Kidney (tissue), 14 donors: Measurements from ENCODE around the gene RNU6-9. TPM values are rescaled to one million over a fixed set of nuclear protein-coding genes. Genes with fewer than 3 reads are reported as not detected.
A peak's percentile ranks its signal among the peaks of the same experiment; 100 is the strongest.

Experiments used
- DNase-seq, 5 donors: peaks; one replicate each; pipeline ENCODE4 v3.0.0-alpha.2; 2013 to 2020
- FAIRE-seq: peaks from 2 replicates; lab custom pipeline; 2012; peaks lifted over from hg19 to GRCh38; lab: Jason Lieb, UNC
- H3K27ac ChIP-seq, 2 donors: one replicate each; pipeline ENCODE4 v1.7.0; 2013; ENCODE audit warnings: low read depth in 2 of 2, low read length in 2 of 2, inconsistent platforms in 1 of 2
- H3K27me3 ChIP-seq: one replicate; pipeline ENCODE4 v1.7.1; 2013; ENCODE audit warnings: low read length, inconsistent platforms; ENCODE audit not compliant: control insufficient read depth, insufficient read depth
- H3K36me3 ChIP-seq, 3 donors: one replicate each; pipeline versions ENCODE4 v1.7.0 to v1.7.1; 2013; ENCODE audit warnings: low read length in 3 of 3, control low read depth in 1 of 3, inconsistent platforms in 1 of 3; ENCODE audit not compliant: insufficient read depth in 3 of 3, control insufficient read depth in 2 of 3
- H3K4me1 ChIP-seq, 3 donors: one replicate each; pipeline versions ENCODE4 v1.7.0 to v1.7.1; 2013; ENCODE audit warnings: low read length in 3 of 3, inconsistent platforms in 1 of 3, low read depth in 1 of 3; ENCODE audit not compliant: control insufficient read depth in 2 of 3, insufficient read depth in 2 of 3
- H3K4me3 ChIP-seq, 3 donors: one replicate each; pipeline versions ENCODE4 v1.7.0 to v1.8.1; 2013; ENCODE audit warnings: low read length in 3 of 3, control low read depth in 1 of 3, inconsistent platforms in 1 of 3
- H3K9ac ChIP-seq, 3 donors: one replicate each; pipeline versions ENCODE4 v1.7.0 to v1.7.1; 2013; ENCODE audit warnings: low read length in 3 of 3, control low read depth in 1 of 3, inconsistent platforms in 1 of 3
- H3K9me3 ChIP-seq, 3 donors: one replicate each; pipeline versions ENCODE4 v1.7.0 to v1.7.1; 2013; ENCODE audit warnings: low read length in 3 of 3, control low read depth in 1 of 3, inconsistent platforms in 1 of 3; ENCODE audit not compliant: control insufficient read depth in 2 of 3, insufficient read depth in 1 of 3
- intact Hi-C: fragments of 100-400 bp; cut with DNase I; formaldehyde crosslinking; loops from one replicate; pipeline ENCODE4 v1.11.1; 2022
- polyA plus RNA-seq: library from polyadenylated mRNA; stranded (reverse); fragments of 350-450 nt; fragmentation: Illumina TruSeq; extraction: RNeasy Lipid Tissue Mini Kit (QIAGEN cat#74804); gene quantifications from one replicate; pipeline ENCODE4 v1.2.3, GENCODE V29; 2014; ENCODE audit warnings: low read depth, low replicate concordance; ENCODE audit not compliant: insufficient read depth
- total RNA-seq: library from RNA; stranded (reverse); fragmentation: NEBNext Ultra II Directional; extraction: Animal tissue kit (Norgen Biotek cat#: 25700); gene quantifications from one replicate; pipeline ENCODE4 v1.2.1, GENCODE V29; 2021
- TF ChIP-seq, protein P1 (sequence below): IDR thresholded peaks from 3 replicates; pipeline ENCODE4 v1.5.1; 2012; ENCODE audit warnings: mild to moderate bottlenecking, moderate library complexity, borderline replicate concordance; ENCODE audit not compliant: insufficient read depth; ENCODE audit errors: extremely low read depth
- donor health status: control.
- donor health status: control.
- donor health status: control.
- donor health status: control.
- donor health status: control.
- donor health status: DM: yes; HTN: yes; CAD: no.
- donor health status: Normal renal cell carcinoma (clear cell type).

The RNU6-9 gene
- total and polyA plus RNA-seq, 2 donors from 2014 or later = not detected

DNA sequence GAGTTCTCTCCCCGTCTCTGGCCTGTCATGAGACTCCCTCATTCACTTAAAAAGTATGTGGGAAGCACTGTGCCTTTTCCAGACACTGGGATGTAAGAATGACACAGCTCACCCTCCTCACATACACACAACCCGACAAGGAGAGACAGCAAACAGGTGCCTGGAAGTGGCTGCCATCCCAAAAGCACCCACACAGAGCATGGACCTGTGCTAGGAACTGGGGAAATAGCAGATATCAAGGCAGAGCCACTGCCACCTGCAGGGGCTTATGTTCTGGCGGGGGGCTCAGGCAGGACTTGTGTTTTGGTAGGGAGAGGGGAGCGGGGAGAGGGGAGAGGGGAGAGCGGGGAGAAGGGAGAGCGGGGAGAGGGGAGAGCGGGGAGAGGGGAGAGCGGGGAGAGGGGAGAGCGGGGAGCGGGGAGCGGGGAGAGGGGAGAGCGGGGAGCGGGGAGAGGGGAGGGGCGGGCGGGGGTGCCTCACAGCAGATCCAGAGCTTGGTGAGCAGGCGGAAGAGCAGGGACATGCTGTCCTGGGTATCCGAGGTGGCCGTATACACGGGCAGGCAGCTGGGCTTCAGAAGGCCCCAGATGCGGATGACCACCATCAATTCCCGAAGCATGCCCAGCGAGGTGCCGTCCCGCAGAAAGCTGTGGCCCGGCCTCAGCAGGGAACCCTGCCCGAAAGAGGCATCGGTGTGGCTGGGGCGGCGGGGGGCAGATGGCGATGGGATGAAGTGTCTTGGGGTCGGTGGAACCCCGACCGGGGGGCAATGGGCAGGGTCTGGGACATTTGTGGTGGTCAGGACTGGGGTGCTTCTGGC lies 21.6 kb upstream of the RNU6-9 start:
- H3K27me3 ChIP-seq = no peaks in the 10 kb centered on the region
- H3K9me3 ChIP-seq = no peaks in the 10 kb centered on the region
- TF ChIP-seq, protein P1, sequence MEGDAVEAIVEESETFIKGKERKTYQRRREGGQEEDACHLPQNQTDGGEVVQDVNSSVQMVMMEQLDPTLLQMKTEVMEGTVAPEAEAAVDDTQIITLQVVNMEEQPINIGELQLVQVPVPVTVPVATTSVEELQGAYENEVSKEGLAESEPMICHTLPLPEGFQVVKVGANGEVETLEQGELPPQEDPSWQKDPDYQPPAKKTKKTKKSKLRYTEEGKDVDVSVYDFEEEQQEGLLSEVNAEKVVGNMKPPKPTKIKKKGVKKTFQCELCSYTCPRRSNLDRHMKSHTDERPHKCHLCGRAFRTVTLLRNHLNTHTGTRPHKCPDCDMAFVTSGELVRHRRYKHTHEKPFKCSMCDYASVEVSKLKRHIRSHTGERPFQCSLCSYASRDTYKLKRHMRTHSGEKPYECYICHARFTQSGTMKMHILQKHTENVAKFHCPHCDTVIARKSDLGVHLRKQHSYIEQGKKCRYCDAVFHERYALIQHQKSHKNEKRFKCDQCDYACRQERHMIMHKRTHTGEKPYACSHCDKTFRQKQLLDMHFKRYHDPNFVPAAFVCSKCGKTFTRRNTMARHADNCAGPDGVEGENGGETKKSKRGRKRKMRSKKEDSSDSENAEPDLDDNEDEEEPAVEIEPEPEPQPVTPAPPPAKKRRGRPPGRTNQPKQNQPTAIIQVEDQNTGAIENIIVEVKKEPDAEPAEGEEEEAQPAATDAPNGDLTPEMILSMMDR = no peak
- peak overlapping the region in 1 of 2 donors; percentile 59 for H3K27ac ChIP-seq
- H3K9ac ChIP-seq = no peak overlapping the region
- H3K36me3 ChIP-seq = peaks cover 0 to 10% (median 0%) of the 10 kb centered on the region in 3 donors
- FAIRE-seq = no peak
- no peak overlapping the region for H3K4me3 ChIP-seq
- intact Hi-C loops = no loop called here
- peak in 1 of 5 donors; percentile 87 for DNase-seq
- peaks cover 0 to 4% (median 0%) of the 10 kb centered on the region in 3 donors for H3K4me1 ChIP-seq

DNA sequence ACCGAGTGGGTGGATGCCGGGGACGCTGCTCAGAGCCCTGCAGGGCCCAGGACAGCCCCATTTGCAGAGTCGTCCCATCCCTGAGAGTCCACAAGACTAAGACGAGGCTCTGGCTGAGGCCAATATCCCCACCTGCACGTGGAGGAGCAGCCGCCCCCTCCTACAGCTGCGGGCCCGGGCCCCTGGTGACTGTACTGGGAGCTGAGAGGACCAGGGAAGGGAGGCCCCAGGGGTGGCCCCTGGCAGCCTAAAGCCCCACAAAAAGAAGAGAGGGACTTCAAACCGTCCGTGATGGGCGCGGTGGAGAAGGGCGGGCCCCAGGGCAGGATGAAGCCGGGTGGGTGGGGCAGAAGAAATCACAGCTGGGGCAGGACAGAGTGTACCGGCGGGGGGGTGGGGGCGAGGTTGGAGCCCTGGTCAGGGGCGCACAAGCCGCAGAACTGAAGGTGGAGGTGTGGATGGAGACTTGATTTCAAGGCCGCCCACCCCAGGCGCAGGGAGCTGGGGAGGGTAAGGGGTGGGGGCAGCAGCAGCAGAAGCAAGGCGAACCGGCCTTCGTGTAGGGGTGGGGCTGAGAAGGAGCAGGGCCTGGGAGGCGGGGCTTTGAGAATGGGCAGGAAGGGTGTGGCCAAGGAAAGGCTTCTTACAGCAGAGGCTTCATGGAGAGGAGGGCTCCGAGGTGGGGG lies 20.9 kb upstream of the RNU6-9 start:
- Histone ChIP-seq H3K4me3 (no peak overlapping the region), H3K36me3 (peaks cover 0 to 15% (median 0%) of the 10 kb centered on the region in 3 donors), H3K9me3 (no peaks in the 10 kb centered on the region), H3K4me1 (peaks cover 0 to 4% (median 0%) of the 10 kb centered on the region in 3 donors), H3K27ac (no peak overlapping the region), H3K9ac (no peak overlapping the region), H3K27me3 (no peaks in the 10 kb centered on the region)
- FAIRE-seq (no peak), DNase-seq (peak in 2 of 5 donors; percentile 50 to 92)
- TF ChIP-seq, protein P1 = no peak
- intact Hi-C loops = no loop called here

DNA sequence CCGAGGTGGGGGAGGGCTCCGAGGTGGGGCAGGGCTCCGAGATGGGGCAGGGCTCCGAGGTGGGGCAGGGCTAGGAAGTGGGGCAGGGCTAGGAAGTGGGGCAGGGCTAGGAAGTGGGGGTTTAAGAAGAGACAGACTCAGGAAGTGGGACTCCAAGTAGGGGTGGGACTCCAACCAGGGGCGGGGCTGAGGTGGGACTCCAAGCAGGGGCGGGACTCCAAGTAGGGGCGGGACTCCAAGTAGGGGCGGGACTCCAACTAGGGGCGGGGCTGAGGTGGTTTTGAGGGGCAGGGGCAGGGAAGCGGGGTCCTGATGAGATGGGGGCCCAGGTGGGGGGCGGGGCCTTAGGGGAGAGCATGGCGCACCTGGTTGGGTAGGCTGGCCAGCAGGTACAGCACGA lies 20.2 kb upstream of the RNU6-9 start:
- DNase-seq (peak in 1 of 5 donors; percentile 89), FAIRE-seq (no peak)
- no peaks in the 10 kb centered on the region for H3K27me3 ChIP-seq
- H3K4me1 ChIP-seq = peaks cover 0 to 4% (median 0%) of the 10 kb centered on the region in 3 donors
- intact Hi-C loops = no loop called here
- peaks cover 0 to 13% (median 0%) of the 10 kb centered on the region in 3 donors for H3K36me3 ChIP-seq
- H3K27ac ChIP-seq = no peak overlapping the region
- TF ChIP-seq, protein P1 = no peak
- H3K9me3 ChIP-seq = no peaks in the 10 kb centered on the region
- no peak overlapping the region for H3K9ac ChIP-seq
- no peak overlapping the region for H3K4me3 ChIP-seq
